ENCODE measurements around the gene NAGLU. TPM values are rescaled to one million over a fixed set of nuclear protein-coding genes. Genes with fewer than 3 reads are reported as not detected.

The NAGLU gene
- total and polyA plus RNA-seq, 2 of the 13 experiments (the other 11 are each of a cell fraction or from before 2014, with no cell fraction given): 28.2 to 40.1 TPM

DNA sequence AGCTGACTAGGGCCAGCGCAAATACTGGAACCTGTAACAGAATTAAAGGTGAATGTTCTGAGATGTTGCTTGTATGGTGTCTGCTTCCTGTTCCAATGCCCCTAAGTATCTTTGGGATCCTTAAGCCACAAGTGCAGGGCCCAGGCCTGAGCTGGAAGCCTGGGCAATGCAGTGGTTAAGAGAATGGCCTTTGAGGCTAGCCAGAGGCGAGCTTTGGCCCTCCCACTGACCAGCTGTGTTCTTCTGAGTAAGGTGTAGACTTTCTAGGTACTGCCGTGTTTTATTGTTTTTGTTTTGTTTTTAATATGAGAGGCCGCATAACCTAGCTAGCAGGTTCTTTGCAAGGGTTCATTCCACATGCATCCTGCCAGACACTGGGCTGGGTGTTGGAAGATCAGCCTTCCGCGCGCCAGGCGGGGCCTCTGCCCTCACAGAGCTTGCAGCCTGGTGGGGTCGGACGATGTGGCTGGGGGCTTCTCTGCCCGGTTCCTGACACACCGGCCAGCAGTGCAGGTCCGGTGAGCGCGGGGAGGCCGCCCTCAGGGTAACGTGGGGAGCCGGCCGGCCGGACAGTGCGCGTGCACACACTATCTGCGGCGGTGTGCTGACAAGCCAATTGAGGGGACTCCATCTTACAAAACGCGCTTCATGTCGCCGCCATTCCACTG, 30.3 kb downstream of the NAGLU start (continued):
- TF ChIP-seq, protein P1, sequence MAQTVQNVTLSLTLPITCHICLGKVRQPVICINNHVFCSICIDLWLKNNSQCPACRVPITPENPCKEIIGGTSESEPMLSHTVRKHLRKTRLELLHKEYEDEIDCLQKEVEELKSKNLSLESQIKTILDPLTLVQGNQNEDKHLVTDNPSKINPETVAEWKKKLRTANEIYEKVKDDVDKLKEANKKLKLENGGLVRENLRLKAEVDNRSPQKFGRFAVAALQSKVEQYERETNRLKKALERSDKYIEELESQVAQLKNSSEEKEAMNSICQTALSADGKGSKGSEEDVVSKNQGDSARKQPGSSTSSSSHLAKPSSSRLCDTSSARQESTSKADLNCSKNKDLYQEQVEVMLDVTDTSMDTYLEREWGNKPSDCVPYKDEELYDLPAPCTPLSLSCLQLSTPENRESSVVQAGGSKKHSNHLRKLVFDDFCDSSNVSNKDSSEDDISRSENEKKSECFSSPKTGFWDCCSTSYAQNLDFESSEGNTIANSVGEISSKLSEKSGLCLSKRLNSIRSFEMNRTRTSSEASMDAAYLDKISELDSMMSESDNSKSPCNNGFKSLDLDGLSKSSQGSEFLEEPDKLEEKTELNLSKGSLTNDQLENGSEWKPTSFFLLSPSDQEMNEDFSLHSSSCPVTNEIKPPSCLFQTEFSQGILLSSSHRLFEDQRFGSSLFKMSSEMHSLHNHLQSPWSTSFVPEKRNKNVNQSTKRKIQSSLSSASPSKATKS (CRISPR knock-in tag; IDR thresholded peaks at IDR 0.05): 0 out of 2 replicates have a peak, but pooled peaks have one; percentile 6
- TF ChIP-seq SIN3A (IDR thresholded peaks at IDR 0.05; ENCODE audit: borderline replicate concordance, low read depth, low read length): no peak
- TF ChIP-seq, protein P2, sequence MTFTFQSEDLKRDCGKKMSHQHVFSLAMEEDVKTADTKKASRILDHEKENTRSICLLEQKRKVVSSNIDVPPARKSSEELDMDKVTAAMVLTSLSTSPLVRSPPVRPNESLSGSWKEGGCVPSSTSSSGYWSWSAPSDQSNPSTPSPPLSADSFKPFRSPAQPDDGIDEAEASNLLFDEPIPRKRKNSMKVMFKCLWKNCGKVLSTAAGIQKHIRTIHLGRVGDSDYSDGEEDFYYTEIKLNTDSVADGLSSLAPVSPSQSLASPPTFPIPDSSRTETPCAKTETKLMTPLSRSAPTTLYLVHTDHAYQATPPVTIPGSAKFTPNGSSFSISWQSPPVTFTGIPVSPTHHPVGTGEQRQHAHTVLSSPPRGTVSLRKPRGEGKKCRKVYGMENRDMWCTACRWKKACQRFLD (CRISPR knock-in tag; IDR thresholded peaks at IDR 0.05; ENCODE audit: borderline replicate concordance): no peak
- TF ChIP-seq CEBPB (IDR thresholded peaks at IDR 0.05; ENCODE audit: borderline replicate concordance, low read depth, low read length): no peak
- TF ChIP-seq HNRNPLL (IDR thresholded peaks at IDR 0.05; ENCODE audit: low read depth, low read length, poor library complexity, severe bottlenecking): peak; percentile 1
- TF ChIP-seq ATAD3A (CRISPR knock-in tag; IDR thresholded peaks at IDR 0.05): no peak
- TF ChIP-seq, protein P3, sequence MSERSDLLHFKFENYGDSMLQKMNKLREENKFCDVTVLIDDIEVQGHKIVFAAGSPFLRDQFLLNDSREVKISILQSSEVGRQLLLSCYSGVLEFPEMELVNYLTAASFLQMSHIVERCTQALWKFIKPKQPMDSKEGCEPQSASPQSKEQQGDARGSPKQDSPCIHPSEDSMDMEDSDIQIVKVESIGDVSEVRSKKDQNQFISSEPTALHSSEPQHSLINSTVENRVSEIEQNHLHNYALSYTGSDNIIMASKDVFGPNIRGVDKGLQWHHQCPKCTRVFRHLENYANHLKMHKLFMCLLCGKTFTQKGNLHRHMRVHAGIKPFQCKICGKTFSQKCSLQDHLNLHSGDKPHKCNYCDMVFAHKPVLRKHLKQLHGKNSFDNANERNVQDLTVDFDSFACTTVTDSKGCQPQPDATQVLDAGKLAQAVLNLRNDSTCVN (CRISPR knock-in tag; IDR thresholded peaks at IDR 0.05; ENCODE audit: borderline replicate concordance): no peak
- TF ChIP-seq SRY (CRISPR knock-in tag; IDR thresholded peaks at IDR 0.05): no peak
- no peak for TF ChIP-seq MBNL3 (CRISPR knock-in tag; conservative IDR thresholded peaks at IDR 0.05)
- TF ChIP-seq SALL2 (CRISPR knock-in tag; IDR thresholded peaks at IDR 0.05): no peak
- no peak for TF ChIP-seq ZNF570 (CRISPR knock-in tag; IDR thresholded peaks at IDR 0.05; ENCODE audit: borderline replicate concordance)
- TF ChIP-seq BORCS8-MEF2B (CRISPR knock-in tag; IDR thresholded peaks at IDR 0.05): no peak
- TF ChIP-seq NCOA2 (CRISPR knock-in tag; IDR thresholded peaks at IDR 0.05): no peak
- no peak for TF ChIP-seq ZNF121 (CRISPR knock-in tag; IDR thresholded peaks at IDR 0.05)
- TF ChIP-seq, protein P4, sequence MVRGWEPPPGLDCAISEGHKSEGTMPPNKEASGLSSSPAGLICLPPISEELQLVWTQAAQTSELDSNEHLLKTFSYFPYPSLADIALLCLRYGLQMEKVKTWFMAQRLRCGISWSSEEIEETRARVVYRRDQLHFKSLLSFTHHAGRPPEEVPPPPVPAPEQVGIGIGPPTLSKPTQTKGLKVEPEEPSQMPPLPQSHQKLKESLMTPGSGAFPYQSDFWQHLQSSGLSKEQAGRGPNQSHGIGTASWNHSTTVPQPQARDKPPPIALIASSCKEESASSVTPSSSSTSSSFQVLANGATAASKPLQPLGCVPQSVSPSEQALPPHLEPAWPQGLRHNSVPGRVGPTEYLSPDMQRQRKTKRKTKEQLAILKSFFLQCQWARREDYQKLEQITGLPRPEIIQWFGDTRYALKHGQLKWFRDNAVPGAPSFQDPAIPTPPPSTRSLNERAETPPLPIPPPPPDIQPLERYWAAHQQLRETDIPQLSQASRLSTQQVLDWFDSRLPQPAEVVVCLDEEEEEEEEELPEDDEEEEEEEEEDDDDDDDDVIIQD (CRISPR knock-in tag; IDR thresholded peaks at IDR 0.05; ENCODE audit: low read depth): no peak
- TF ChIP-seq BRD4 (CRISPR knock-in tag; IDR thresholded peaks at IDR 0.05): no peak
- no peak for TF ChIP-seq GTF3A (CRISPR knock-in tag; conservative IDR thresholded peaks at IDR 0.05)
- TF ChIP-seq TCF12 (IDR thresholded peaks at IDR 0.05): no peak
- TF ChIP-seq TCF12 (CRISPR knock-in tag; IDR thresholded peaks at IDR 0.05): 0 out of 2 replicates have a peak, but pooled peaks have one; percentile 3
- TF ChIP-seq, protein P5, sequence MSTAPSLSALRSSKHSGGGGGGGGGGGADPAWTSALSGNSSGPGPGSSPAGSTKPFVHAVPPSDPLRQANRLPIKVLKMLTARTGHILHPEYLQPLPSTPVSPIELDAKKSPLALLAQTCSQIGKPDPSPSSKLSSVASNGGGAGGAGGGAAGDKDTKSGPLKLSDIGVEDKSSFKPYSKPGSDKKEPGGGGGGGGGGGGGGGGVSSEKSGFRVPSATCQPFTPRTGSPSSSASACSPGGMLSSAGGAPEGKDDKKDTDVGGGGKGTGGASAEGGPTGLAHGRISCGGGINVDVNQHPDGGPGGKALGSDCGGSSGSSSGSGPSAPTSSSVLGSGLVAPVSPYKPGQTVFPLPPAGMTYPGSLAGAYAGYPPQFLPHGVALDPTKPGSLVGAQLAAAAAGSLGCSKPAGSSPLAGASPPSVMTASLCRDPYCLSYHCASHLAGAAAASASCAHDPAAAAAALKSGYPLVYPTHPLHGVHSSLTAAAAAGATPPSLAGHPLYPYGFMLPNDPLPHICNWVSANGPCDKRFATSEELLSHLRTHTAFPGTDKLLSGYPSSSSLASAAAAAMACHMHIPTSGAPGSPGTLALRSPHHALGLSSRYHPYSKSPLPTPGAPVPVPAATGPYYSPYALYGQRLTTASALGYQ (CRISPR knock-in tag; IDR thresholded peaks at IDR 0.05): no peak
- TF ChIP-seq ZNF124 (CRISPR knock-in tag; IDR thresholded peaks at IDR 0.05): no peak
- TF ChIP-seq HOXA3 (CRISPR knock-in tag; IDR thresholded peaks at IDR 0.05): no peak
- no peak for TF ChIP-seq ZNF264 (CRISPR knock-in tag; IDR thresholded peaks at IDR 0.05)
- TF ChIP-seq ISL2 (CRISPR knock-in tag; IDR thresholded peaks at IDR 0.05): no peak

Measured in HepG2 (cell line).